GM10266 (cell line): ENCODE results near the gene IL27RA.
A peak's percentile ranks its signal among the peaks of the same experiment; 100 is the strongest.
"Not testable (repeated sequence)": the region's sequence is repeated elsewhere in the genome, so short reads cannot be mapped to it uniquely, and the experiment has no call there.

Experiments
- DNase-seq: peaks from one replicate; pipeline ENCODE4 v3.0.0; 2012; ENCODE audit errors: extremely low spot score
- TF ChIP-seq, protein P1 (sequence below): IDR thresholded peaks from 2 replicates; pipeline ENCODE4 v1.5.1; 2012; ENCODE audit warnings: mild to moderate bottlenecking, low read depth; ENCODE audit not compliant: control insufficient read depth, insufficient read depth; ENCODE audit errors: missing control alignments

IL27RA gene

DNA sequence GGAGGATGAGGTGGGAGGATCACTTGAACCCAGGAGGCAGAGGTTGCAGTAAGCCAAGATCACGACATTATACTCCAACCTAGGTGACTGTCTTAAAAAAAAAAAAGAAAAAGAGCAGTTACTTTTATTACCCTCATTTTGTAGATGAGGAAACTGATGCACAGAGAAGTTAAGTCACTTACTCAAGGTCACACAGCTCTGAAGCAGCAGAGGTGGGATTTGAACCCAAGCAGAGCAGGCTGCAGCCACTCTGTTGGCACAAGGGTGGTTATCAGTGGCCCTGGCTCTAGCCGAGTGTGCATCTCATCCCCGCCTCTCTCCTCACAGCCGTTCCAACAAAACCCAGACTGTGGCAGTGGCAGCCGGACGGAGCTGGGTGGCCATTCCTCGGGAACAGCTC, 7.6 kb downstream of the IL27RA start:
- DNase-seq, result no peak
- TF ChIP-seq, protein P1, sequence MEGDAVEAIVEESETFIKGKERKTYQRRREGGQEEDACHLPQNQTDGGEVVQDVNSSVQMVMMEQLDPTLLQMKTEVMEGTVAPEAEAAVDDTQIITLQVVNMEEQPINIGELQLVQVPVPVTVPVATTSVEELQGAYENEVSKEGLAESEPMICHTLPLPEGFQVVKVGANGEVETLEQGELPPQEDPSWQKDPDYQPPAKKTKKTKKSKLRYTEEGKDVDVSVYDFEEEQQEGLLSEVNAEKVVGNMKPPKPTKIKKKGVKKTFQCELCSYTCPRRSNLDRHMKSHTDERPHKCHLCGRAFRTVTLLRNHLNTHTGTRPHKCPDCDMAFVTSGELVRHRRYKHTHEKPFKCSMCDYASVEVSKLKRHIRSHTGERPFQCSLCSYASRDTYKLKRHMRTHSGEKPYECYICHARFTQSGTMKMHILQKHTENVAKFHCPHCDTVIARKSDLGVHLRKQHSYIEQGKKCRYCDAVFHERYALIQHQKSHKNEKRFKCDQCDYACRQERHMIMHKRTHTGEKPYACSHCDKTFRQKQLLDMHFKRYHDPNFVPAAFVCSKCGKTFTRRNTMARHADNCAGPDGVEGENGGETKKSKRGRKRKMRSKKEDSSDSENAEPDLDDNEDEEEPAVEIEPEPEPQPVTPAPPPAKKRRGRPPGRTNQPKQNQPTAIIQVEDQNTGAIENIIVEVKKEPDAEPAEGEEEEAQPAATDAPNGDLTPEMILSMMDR, result no peak

DNA sequence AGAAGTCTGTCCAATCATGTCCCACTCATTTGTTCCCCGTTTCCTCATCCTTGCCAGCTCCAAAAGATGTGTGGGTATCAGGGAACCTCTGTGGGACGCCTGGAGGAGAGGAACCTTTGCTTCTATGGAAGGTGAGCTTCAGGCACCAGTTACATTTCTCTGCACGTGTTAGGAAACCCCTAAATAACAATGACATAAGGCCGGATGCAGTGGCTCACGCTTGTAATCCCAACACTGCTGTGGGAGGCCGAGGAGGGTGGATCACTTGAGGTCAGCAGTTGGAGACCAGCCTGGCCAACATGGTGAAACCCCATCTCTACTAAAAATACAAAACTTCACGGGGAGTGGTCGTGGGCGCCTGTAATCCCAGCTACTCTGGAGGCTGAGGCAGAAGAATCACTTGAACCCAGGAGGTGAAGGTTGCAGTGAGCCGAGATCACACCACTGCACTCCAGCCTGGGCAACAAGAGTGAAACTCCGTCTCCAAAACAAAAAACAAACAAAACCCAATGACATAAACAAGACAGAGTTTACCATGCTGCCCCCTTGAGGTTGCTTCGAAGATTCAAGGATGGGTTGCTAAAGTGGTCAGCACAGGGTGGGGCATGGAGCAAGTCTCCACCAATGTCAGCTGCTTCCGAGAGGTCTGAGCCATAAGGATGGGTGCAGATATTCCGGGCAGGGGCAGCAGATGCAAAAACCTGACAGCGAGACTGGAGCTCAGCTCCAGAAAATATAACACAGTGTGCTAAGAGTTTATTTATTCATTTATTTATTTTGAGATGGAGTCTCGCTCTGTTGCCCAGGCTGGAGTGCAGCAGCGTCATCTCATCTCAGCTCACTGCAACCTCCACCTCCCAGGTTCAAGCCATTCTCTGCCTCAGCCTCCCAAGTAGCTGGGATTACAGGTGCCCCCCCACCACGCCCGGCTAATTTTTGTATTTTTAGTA, 11.4 kb downstream of the IL27RA start:
- DNase-seq, result peak; percentile 59
- TF ChIP-seq, protein P1, result peak; percentile 52

DNA sequence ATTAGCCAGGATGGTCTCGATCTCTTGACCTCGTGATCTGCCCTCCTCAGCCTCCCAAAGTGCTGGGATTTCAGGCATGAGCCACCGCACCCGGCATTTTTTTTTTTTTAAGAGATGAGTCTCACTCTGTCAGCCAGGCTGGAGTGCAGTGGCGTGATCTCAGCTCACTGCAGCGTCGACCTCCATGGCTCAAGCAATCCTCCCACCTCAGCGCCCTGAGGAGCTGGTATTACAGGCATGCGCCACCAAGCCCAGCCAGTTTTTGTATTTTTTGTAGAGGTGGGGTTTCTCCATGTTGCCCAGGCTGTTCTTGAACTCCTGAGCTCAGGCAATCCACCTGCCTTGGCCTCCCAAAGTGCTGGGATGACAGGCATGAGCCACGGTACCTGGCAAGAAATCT, 16.3 kb downstream of the IL27RA start:
- DNase-seq, result not testable (repeated sequence)

DNA sequence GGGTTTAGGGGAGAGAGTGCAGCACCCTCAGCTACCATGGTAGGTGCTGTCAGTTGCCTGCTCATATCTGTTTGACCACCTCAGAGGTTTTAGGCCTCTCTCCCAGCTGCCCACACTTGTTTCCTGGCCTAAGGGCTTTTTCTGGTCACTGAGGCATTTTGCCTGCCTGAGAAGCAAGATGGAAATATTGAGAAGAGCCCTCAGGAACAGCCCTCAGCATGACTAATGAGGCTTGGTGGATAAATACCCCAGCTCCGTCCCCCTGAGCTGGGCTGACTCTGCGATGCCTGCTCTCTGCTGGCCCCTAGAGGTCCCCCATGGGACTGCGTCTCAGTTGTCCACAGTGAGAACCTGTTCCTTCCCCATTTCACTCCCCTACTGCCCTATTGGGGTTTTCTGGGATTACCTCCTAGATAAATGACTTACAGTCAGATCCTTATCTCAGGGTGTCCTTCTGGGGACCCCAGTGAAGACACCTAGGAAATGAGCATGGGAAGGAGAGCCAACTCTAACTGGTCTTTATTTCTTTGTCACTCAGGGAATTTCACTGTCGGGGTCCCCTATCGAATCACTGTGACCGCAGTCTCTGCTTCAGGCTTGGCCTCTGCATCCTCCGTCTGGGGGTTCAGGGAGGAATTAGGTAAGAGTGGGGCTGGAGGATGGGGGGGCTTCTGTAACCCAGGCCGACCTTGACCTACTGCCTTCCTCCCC, 17.0 kb downstream of the IL27RA start:
- peak; percentile 70 for DNase-seq
- TF ChIP-seq, protein P1, result peak; percentile 71

DNA sequence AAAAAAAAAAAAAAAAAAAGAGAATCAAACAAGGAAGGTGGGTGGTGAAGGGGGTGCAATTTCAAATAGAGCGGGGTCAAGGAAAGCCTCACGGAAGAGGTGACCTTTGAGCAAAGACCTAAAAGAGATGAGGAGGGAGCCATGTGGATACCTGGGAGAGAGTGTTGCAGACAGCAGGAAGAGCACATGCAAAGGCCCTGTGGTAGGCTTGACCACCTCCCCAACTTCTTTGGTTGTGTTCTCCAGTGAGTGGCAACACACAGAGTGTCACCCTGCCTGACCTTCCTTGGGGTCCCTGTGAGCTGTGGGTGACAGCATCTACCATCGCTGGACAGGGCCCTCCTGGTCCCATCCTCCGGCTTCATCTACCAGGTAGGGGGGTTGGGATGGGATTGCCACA, 18.9 kb downstream of the IL27RA start:
- TF ChIP-seq, protein P1, result no peak
- no peak for DNase-seq

DNA sequence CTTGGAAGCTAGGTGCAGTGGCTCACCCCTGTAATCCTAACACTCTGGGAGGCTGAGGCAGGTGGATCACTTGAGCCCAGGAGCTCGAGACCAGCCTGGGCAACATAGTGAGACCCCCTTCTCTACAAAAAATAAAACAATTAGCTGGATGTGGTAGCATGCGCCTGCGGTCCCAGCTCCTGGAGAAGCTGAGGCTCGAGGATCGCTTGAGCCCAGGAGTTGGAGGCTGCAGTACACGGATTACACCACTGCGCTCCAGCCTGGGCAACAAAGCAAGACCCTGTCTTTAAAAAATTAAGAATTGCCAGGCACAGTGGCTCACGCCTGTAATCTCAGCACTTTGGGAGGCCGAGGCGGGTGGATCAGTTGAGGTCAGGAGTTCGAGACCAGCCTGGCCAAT, 19.4 kb downstream of the IL27RA start:
- DNase-seq, result not testable (repeated sequence)

DNA sequence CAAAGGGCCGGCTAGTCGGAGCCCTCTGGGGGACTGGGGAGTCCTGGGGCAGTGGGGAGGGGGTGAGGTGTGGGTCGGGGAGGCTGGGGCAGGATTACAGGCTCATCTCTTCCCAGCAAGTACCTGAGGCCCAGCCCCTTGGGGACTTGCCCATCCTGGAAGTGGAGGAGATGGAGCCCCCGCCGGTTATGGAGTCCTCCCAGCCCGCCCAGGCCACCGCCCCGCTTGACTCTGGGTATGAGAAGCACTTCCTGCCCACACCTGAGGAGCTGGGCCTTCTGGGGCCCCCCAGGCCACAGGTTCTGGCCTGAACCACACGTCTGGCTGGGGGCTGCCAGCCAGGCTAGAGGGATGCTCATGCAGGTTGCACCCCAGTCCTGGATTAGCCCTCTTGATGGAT, 20.4 kb downstream of the IL27RA start:
- TF ChIP-seq, protein P1, result no peak
- no peak for DNase-seq

DNA sequence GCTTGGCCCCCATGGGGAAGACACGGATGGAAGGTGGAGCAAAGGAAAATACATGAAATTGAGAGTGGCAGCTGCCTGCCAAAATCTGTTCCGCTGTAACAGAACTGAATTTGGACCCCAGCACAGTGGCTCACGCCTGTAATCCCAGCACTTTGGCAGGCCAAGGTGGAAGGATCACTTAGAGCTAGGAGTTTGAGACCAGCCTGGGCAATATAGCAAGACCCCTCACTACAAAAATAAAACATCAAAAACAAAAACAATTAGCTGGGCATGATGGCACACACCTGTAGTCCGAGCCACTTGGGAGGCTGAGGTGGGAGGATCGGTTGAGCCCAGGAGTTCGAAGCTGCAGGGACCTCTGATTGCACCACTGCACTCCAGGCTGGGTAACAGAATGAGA, 20.9 kb downstream of the IL27RA start:
- DNase-seq, result no peak
- TF ChIP-seq, protein P1, result no peak
